ENCODE measurements around the gene ADAMTS6.
"Not testable (repeated sequence)": the region's sequence is repeated elsewhere in the genome, so short reads cannot be mapped to it uniquely, and the experiment has no call there.

ADAMTS6 gene

DNA sequence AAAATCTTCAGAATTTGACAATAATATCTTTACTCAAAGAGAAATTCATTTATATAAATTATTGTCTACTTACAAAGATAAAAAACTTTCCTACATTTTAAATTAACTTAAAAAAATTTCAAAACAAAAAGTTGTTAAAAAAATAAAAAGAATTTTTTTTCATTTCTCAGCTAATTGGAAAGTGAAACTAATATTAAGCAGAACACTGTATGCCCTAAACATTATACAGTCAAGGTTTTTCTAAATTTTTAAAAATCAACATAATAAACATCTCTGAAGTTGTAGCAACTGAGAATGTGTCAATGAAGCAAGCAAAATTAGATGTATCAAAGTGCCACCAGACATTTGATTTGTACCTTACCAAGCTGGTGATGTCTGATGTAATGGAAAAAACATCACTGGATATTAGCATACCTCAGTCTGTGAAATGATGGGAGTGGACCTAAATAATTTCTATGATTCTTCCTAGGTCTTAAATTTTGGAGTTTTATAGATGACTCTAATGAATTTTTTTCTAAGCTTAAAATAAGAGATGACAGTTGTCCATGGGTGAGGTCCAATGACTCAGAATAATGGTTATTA lies 290.1 kb downstream of the ADAMTS6 start:
- no peak for DNase-seq

DNA sequence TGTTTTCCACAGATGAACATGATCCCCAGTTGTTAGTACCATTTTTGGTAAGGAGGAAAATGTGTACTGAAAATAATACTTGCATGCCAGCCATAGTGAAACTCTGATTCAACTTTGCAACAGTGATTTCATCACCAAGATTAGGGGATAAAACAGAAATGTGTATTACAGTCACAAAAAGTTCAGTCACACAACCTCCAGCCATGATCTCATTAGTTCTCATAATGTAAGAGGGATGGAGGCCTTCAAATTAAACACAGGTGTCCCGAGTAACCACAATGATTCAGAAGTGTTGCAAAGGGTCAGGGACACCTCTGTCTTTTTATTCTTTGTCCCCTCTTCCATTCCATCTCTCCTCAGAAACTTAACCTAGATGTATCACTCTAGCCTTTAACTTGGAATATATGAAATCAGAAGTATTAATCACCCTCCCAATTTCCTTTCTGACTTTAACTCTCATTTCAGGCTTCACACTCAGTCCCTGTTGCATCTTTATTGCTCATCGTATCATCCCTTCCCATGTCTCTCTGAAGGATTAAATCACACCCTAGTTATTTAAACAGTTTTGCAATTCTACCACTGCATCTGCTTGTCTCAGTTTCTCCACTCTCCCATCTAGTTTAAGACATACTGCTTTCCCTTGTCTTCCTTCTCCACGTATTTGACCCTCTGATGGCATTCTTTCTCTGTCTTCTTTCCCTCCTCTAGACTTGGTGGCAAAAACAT lies 291.2 kb downstream of the ADAMTS6 start:
- DNase-seq: no peak

DNA sequence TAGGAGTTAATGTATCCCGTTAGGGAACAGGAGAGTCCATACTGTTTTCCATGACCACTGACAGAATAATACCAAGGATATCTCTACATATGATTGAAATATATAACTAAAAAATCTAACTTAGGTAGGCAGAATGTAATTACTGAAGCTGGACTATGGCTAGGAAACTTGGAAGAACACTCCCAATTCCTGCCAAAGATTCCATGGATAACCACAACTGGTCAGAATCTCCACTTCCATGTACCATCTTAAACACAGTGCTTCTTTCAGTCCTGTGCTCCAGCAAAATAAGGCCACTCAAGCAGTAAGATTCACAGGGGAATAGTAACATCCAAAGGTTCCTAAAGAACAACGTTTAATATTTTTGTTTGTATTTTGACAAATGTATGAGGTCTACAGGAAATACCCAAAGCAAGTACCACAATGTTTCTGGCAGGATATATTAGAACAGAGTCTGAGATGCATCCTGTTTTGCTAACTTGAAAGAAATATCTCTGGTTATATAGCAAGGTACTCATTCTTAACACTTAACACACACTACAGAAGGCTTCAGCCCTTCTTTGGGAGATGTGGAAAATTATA lies 295.0 kb downstream of the ADAMTS6 start:
- DNase-seq: no peak

DNA sequence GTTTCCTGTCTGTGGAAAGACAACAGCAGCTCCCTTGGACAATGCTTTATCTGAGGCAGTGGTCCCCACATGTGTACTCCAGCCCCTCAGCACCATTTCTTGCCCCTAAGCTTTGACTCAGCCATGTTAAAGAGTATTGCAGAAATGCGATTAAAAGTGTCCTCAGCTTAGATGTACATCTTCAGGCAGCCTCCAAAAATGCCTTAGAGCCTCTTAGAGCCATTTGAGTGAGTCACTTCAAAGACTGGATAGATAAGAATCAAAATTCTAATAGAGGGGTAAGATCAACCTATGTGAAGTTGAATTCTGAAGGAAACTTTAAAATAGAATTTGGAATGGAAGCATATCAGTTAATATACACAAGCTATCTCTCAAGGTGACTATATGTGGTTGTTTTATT lies 296.3 kb downstream of the ADAMTS6 start:
- DNase-seq: no peak

DNA sequence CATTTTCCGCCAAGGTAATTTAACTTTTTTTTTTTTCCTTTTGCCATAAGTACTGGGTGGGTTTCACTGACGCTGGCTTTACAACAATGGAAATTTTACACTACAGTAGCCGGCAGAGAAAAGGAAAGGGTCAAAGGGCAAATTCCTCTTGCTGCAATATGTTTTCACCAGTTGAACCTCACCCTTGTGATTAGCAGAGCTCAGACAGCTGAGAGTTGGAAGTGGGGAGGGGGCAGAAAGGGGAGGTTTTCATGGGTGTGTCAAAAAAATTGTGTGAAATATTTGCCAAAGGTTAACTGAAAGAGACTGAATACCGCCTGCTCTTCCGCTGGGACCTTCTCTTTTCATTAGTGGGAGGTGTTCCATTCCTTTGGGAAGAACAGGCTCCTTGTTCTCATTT lies 296.9 kb downstream of the ADAMTS6 start:
- DNase-seq: no peak

DNA sequence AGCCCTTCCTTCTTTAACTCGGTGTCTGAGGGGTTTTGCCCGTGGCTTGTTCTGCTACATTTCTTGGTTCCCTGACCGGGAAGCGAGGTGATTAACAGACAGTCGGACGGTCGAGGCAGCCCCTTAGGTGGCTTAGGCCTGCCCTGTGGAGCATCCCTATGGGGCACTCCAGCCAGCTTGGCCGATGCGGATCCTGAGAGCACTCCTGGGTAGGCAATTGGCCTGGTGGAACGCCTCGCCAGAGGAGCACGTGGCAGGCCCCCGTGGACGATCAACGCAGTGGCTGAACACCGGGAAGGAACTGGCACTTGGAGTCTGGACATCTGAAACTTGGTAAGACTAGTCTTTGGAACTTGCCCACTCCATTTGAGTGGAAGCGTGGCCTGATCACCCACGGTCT lies 307.5 kb downstream of the ADAMTS6 start:
- DNase-seq: not testable (repeated sequence)

DNA sequence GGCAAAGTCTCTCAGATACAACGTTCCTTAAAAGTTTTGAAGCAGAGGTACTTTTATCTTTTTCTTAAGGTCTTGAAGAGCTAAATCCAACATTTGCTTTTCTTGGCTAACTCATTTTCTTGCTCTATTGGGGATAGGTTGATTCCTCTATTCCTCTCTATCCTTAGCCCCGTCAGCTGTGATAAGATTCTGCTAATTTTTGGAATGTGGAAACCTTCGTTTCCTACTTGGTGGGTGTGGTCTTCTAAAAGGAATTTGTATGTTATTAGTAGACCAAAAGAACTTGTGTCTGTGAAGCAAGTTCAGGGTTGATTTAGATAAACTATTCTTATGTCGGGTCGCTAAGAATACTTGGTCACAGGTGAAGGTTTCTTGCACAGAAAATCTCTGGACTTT lies 308.6 kb downstream of the ADAMTS6 start:
- no peak for DNase-seq

DNA sequence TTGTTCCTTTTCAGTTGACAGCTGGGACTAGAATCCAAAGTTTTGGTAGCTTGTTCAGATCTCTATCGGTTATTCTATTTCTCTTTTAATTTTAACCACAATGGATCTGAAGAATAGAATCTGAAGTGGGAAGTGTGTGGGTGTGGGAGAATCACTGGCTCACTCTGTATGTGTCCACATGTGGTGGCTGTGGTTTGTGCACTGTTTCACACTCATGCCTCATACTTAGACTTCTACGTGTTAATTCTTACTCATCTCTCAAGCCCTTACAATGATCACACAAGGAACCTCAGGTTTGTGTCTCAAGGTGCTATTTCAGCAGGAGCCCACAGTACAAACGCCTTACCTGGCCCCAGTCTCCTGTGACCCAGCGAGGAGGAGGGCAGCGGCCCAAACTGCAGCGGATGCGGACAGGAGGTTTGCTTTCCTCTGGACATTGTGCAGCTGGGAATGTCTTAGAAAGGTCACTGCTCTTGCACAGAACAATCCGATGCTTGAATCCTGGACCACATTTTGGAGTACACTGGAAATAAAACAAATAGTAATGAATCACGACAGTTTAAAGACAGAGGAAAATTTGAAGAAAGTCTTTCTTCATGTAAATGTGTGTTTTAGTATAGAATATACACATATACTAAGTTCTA lies 309.1 kb downstream of the ADAMTS6 start:
- DNase-seq: no peak

DNA sequence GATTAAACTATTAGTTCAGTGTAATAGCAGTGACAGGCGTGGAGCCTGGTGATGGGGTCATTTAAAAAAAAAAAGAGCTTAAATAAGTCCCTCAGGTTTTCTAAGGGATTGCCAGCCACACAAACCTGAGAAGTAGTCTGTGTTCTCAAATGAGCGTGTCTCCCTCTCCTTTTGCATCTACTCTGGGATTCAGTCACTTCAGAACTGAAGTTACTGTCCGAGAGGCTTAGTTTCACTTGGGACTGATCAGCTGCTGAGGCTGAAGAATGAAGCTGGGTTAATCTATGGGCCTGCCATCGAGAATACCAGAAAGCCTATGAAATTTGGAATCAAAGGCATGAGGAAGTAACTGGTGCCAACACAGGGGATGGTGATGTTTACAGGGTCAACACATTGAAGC lies 310.1 kb downstream of the ADAMTS6 start:
- DNase-seq: no peak

DNA sequence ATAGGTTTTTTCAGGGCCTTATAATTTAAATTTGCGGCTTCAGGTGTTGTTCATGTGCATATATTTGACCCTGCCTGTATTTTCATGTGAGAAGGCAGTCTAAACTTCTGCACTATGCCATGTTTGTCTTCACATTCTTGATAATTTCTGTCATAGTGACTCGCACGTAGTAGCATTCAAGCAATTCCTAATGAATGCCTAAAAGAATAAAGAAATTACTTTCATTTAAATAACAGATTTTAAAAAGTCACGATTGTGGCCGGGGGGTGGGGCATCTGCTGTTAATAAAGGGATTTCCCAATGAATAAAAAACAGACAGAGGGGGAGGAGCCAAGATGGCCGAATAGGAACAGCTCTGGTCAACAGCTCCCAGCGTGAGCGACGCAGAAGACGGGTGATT lies 318.0 kb downstream of the ADAMTS6 start:
- DNase-seq: no peak

DNA sequence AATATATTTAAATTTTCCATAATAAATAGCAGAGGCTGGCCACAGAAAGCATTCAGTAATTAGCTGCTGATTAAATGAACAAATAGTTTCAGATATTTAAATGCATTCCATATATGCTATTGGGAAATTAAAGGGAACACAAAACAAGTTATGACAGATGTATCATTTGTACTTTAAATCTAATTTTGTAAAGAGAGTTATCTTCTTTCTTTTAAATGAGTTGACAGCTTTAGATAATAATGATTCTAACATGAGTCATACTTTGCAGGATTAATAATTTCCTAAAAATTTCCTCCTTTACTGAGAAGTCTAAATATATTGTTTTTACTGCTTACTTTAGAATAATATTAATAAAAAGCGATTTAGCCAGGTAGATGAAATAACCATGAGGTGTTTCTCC lies 320.1 kb downstream of the ADAMTS6 start:
- DNase-seq: no peak

DNA sequence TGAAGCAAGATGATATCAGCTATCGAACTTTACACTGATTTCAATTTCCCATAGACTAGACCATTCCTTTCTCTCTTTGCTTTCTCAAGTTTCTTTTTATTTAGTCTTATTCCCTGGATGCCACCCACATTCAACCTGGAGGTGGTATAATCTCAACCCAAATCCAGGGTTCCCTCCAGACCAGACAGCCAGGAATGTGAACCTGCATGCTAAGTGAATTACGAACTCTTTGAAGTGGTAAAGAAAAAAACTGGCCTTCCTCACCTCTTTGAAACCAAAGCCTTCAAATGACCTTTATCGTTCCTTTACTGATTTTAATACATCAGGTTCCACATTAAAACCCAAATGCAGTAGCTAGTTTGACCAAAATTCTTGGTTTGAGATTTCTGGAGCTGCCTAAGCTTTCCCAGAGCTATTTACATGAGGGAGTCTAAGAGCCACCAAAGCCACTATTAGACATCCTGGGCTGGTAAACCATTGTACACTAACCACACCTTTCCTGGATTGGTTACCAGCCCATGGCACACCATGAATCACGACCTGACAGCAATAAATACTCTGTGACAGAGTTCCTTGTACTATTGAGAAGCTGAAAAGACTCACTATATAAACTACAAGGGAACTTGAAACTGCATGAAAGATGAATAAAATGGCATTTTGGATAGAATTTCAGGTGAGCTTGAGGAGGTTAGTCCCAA lies 323.7 kb downstream of the ADAMTS6 start:
- DNase-seq: no peak

DNA sequence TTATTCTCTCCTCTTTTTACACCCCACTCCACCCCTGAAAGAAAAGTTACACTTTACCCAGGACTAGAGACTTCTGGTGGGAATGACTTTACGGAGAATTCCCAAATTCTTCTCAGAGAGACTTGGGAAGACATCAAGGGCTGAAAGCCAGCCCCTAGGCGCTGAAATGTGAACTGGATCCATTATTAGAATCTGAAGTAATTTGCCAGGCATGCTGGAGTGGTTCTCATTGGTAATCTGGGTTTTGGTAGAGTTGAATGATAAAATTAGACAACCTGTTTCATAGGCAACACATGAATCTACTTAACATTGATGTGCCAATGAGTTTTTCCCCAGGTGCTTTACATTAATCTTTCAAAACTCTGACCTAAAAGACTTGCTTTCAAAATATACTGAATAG lies 324.8 kb downstream of the ADAMTS6 start:
- DNase-seq: no peak

DNA sequence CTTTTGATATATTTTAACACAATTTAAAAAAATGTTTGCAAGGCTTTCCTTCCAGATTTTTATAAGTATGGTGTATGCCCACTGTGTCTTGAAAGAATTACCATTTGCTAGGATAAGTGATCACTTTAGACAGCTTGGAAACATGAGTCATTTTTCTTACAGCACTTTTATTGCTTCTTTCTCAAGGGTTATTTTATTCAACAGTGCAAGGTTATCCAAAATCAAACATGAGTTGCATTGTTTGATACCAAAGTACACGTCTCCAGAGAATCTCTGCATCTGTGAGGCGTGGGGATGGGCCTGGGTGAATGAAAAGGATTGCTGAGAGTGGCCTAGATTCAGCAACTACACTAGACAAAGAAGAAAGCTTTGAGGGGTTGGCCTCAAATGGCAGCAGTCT lies 329.6 kb downstream of the ADAMTS6 start:
- no peak for DNase-seq

DNA sequence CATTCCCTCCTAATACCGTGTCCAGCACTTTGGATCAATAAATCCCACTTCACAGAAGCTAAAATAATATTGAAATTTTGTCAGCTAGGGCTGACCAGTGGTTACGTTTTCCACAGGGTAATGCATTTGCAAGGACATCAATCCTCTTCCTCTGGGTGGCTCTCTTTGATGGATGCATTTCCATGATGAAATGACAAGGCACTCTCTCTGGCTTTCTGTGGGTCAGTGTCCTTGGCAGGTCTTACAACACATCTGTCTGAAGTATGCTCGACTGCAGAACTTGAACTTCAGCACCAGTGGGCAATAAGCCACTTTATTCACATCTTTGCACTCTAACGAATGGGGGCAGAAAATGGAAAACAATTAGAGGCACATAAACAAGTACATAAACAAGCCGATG lies 330.1 kb downstream of the ADAMTS6 start:
- no peak for DNase-seq

DNA sequence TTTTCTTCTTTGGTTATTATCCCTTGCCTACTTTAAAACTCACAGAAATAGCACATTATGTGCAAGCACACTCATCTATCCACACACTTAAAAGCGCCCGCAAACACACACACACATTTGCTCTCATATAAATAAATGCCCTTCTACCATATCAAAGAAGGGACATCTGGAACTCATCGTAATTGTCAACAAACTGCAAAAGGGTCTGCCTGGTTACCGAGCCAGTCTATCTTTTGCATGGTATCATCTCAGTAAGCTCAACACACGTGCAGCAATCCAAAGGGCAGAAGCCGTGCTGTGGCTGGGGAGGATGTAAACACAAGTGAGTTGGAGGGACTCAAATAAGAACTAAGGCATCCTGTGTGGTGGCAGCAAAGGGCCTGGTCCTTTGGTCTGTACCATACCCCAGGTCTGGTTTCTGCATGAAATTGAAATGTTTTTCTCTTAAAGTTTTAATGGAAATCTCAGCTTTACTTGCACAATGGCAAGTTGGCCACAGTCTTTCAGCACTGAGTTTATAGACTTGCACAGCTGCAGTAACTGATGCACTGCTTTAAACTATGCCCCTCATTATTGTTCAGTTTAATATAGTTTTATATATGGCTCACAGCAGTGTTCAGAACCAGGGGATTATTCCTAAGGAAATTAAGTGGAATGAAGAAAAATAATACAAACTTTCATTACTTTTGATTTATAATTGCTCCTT lies 331.0 kb downstream of the ADAMTS6 start:
- no peak for DNase-seq

DNA sequence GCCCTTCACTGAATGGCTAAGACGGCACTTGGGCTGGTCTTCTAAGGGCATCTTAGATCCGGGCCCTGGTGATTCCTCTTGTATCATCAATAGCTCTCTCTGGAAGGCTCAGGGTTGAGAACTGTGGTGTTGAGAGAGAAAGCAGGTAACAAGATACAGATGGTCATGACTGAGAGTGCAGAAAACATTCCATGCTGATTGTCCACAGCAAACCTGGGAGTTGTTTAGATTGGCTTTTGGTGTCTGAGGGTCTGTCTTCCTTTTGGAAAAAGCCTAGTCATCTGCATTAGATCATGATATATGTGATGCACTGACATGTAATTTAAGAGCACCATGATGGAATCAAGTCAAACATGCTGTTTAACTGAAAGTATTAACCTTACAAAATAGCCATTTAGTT lies 331.9 kb downstream of the ADAMTS6 start:
- no peak for DNase-seq

DNA sequence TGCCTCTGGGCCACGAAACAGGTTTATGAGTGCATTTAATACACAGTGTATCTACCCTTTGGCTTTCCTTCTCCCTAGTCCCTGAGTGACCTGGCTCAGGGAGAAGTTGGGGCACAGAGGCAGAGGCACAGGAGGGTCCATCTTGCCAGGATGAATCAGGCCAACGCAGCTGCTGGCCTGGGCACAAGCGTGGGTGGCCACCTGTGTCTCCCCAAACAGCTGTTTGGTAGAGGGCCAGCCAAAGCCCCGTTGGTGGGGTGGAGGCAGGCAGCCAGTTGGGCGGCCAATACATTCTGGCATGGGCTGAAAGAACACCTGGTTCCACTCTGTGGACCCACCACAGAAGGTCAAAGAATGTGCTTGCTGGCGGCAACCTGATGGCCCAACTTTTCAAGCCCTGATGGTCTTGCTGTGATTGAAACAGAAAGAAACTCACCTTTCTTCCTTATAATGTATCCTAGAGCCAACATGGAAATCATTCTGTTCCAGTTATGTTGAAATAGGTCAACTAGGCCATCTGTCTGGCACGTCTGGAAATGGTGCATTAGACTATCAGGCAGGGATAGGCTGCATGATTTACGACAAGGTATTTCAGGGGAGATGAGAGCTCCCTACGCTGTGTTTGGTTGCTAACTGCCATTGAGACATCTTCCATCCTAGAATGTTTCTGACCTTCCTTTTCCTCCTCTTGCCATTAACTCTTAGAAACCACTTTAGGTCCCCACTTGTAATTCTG lies 337.4 kb downstream of the ADAMTS6 start:
- no peak for DNase-seq

DNA sequence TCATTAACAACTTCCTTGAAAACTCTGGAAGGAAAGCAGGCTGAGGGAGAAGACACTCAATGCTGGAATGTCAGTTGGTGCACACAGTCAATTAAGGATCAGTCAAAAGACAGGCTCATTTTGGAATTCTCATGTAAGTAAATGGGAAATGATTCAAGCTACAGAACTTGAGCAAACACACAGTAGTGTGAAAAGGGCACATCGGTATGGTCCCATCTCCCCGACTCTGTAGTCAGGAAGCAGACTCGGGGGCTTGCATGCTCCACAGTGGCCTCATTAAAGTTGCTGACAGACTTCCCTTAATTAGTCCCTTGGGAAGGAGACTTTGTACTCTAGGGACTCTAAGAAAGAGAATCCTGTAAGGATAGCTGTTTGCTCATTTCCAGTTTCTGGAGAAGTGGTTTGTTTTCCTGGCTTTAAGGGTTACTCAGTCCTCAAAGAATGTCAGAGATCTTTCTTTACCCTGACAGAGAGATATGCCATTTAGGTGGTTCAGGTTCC lies 339.2 kb downstream of the ADAMTS6 start:
- DNase-seq: no peak

DNA sequence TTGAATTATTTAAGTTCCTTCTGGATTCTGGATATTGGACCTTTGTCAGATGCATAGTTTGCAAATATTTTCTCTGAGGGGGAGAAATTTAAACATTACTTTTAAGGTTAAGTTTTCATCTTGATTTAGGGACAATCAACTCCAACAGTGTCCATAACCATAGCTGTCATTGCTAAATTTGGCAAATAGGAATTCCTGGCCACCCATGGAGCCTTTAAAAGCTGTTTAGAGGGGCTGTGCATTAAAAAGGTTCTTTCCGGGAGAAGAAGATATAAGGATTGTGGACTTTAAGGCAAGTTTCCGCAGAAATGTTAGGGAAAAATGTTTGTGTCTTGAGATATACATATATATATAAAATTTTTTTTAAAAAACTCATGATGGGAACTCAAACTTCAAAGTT lies 339.7 kb downstream of the ADAMTS6 start:
- no peak for DNase-seq

DNA sequence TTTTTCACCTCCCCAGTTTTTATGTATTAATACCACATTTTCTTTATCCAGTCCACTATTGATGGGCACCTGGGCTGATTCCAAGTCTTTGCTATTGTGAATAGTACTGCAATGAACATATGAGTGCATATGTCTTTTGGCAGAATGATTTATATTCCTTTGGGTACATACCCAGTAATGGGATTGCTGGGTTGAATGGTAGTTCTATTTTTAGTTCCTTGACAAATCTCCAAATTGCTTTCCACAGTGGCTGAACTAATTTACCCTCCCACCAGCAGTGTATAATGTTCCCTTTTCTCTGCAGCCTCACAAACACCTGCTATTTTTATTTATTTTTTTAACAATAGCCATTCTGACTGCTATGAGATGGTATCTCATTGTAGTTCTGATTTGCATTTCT lies 340.2 kb downstream of the ADAMTS6 start:
- DNase-seq: peak; percentile 2

DNA sequence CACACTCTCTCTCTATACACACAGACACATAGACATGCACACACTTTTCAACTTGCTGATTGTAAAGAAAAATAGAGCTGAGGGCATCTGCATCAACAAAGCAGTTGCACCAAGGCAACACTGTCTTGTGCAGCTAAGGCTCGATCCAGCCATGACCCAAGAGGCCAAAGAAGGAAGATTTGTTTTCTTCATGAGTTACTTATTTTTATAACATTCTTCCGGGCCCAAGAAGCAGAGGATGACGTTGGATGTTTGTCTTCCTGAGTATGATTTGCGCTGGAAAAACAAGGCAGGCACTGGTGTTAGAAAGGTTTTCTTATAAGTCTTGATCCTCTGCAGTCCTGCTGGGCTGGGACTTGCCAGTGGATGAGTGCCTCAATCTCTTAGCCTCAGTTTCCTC lies 344.1 kb downstream of the ADAMTS6 start:
- no peak for DNase-seq
